Body of pancreas (tissue), 4 donors: ENCODE measurements around the gene PPP1R3C.

ENCODE experiments used
- CTCF ChIP-seq, 7 experiments: fragments of 450-650 bp in 4 of 7; fragments of 200-600 bp in 3 of 7; sonication (generic) in 3 of 7; IDR thresholded peaks; one replicate each; pipeline ENCODE4 v1.5.1; 2016 to 2019; ENCODE audit warnings: antibody characterized with exemption in 7 of 7
- POLR2A ChIP-seq, 3 donors: fragments of 450-650 bp; IDR thresholded peaks; one replicate each; pipeline ENCODE4 v1.6.1; 2016; ENCODE audit warnings: antibody characterized with exemption in 3 of 3, mild to moderate bottlenecking in 2 of 3

GRCh38 chr10:91642831-91643692 lies 10.2 kb upstream of the PPP1R3C start:
- TF ChIP-seq POLR2A (IDR thresholded peaks at IDR 0.05) (no peak), CTCF (IDR thresholded peaks at IDR 0.05) (no peak)
